Stimulated activated CD8-positive, alpha-beta memory T cell treated with anti-CD3 and anti-CD28 coated beads, Interleukin-7, amount 100 ng/mL, for 1 hour (primary cell): ENCODE results near the gene PTGER1.
A peak's percentile ranks its signal among the peaks of the same experiment; 100 is the strongest.

Experiments
- DNase-seq, 2 donors: peaks; one replicate each; pipeline ENCODE4 v3.0.0-alpha.2; 2020; ENCODE audit warnings: low read depth in 2 of 2

Gene PTGER1

DNA sequence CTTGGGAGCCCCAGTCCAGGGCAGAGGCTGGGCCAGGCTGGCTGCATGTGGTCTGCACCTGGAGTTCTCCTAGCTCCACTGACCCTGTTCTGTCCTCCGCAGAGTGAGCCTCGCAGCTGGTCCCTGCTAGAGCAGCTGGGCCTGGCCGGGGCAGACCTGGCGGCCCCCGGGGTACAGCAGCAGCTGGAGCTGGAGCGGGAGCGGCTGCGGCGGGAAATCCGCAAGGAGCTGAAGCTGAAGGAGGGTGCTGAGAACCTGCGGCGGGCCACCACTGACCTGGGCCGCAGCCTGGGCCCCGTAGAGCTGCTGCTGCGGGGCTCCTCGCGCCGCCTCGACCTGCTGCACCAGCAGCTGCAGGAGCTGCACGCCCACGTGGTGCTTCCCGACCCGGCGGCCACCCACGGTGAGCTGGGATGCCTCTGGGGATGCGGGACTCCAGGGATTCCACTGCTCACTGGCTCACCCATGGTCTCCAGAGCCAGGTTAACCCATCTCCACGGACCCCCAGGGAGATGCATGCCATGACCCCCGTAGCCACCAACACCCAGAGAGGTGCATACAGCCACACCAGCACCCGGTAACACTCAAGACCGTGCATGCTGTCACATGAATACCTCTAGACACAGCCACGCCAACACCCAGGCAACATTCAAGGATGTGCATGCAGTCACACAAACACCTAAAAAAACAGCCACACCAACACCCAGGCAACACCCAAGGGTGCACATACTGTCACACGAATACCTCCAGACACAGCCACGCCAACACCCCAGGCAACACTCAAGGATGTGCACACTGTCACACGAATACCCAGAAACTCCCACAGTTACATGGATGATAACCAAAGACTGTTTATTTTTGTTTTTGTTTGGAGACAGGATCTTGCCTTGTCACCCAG is 33.9 kb downstream of the PTGER1 start:
- no peak for DNase-seq

- peak; percentile 58 to 64 for DNase-seq
Measured at GRCh38 chr19:14440049-14440448, 35.1 kb downstream of the PTGER1 start.

- DNase-seq: no peak
Measured at GRCh38 chr19:14439014-14439413, 36.1 kb downstream of the PTGER1 start.

GRCh38 chr19:14437578-14438140 is 37.5 kb downstream of the PTGER1 start:
- no peak for DNase-seq

GRCh38 chr19:14435320-14436050 is 39.7 kb downstream of the PTGER1 start:
- no peak for DNase-seq

- DNase-seq: no peak
Measured at GRCh38 chr19:14434543-14435319, 40.4 kb downstream of the PTGER1 start.

DNA sequence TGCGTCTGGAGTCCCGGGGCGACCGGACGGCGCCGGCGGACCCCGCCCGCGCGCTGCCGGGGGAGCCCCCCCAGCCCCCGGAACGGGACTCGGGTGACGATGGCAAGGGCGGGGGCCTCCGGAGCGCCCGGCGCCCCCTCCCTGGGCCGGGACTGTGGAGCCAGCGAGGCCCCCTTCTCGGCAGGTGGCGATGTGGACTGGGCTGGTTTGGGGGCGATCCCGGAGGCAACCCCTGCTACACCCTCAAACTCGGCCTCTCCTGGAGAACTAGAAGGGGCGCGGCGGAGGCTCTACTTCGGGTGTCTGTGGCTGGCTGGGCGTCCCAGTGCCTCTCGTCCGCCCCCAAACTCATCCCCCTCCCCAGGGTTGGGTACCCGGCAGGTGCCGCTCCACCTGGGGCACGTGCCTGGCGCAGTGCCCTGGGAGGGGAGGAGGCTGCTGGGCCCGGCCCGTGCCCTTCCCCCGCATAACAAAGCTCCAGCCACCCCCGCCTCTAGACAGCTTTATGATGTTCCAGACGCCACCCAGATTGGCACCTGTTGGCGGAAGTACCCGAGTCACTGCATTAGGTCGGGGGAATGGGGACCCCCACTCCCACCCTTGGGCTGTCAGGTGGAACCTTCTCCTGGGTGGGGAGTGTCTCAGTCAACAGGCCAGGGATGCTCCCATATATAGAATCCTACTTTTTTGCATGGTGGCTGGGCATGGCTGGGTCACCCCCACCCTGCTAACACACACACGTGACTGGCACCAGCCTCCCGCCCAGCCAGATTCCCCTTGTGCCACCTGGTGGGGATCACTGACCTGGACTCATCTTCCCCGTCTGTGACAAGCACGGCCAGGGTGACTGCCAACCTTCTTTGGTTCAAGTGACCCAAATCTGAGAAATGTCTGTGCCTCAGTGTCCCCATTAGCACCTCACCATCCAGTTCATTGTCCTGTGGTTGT is 41.3 kb downstream of the PTGER1 start:
- DNase-seq: no peak

DNA sequence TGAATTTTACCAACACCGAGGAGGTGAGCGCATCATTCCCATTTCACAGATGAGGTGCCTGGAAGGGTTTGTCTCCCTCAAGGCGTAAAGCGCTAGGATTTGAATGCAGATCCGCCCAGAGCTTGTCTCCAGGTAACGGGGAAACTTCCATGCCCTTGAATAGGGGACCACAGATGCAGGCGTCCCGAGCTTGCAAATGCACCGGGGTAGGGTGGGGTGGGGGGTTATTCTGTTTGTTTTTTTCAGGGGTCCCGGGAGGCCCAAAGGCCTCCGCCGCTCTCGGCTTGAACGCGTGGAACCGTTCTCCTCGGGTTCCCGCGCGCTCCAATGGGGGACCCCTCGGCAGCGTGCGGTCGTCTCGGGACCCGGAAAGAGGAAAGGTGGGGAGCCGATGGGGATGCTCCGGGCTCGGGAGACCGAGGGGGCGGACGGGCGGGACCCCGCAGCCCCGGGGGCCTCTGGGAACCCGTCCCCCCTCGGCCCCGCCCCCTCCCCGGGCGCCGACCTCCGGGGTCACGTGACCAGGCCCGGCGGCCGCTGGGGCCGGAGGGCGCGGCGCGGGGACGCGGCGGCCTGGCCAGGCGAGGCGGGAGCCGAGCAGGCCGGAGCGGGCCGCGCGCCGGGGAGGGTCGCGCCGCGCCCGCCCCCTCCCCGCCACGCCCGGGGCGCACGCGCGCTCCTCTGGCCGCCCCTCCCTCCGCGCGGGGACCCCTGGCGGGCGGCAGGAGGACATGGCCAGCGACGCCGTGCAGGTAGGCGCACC is 42.2 kb downstream of the PTGER1 start, which contains the start of gene PKN1:
PKN1 (plus strand) TSS at position 516 of the 763 bp plus-strand sequence; CDS start at position 732, 216 bp downstream.
- no peak for DNase-seq

DNA sequence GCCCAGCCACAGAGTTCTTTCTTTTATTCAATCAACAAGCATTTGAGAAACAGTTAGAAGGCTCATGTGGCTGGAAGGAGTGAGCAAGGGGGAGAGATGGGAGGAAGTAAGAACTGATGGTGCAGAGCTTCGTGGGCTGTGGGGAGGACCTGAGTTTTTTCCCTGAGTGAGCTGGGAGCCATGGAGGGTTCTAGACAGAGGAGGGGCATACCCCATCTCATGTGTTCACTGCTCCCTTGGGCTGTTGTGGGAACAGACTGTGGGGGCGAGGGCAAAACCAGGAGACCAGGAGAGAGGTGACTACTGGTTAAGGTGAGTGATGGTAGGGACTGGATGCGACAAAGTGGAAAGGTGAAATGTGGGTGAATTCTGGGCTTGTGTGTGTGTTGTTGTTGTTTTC is 44.4 kb downstream of the PTGER1 start:
- no peak for DNase-seq

- DNase-seq: no peak
Measured at GRCh38 chr19:14428882-14429416, 46.2 kb downstream of the PTGER1 start.

DNA sequence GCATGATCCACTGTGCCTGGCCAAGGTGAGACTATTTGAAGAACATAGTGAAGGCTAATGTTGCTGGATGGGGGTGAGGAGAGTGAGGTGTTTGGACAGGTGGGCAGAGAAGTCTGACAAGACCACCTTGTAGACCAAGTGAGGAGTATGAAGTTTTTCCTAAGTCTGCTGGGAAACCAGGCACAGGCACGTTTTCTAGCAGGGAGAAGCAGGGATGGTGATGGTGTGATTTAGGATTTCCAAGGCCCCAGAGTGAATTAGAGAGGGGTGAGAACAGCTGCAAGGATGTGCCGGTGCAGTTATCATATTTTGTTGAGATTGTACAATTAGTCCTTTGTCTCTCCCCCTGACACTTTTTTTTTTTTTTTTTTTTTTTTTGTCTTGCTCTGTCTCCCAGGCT is 47.7 kb downstream of the PTGER1 start:
- no peak for DNase-seq

GRCh38 chr19:14425696-14426138 is 49.4 kb downstream of the PTGER1 start:
- no peak for DNase-seq
